HG03064 (cell line): Measurements from ENCODE around the gene LRRC51.
"Not testable (repeated sequence)": the region's sequence is repeated elsewhere in the genome, so short reads cannot be mapped to it uniquely, and the experiment has no call there.

Experiments
- ATAC-seq: cut with Tn5 transposase; IDR thresholded peaks from one replicate; pipeline ENCODE4 v1.9.1; 2021; ENCODE audit warnings: low read depth; ENCODE audit not compliant: unreplicated experiment

LRRC51 gene

DNA sequence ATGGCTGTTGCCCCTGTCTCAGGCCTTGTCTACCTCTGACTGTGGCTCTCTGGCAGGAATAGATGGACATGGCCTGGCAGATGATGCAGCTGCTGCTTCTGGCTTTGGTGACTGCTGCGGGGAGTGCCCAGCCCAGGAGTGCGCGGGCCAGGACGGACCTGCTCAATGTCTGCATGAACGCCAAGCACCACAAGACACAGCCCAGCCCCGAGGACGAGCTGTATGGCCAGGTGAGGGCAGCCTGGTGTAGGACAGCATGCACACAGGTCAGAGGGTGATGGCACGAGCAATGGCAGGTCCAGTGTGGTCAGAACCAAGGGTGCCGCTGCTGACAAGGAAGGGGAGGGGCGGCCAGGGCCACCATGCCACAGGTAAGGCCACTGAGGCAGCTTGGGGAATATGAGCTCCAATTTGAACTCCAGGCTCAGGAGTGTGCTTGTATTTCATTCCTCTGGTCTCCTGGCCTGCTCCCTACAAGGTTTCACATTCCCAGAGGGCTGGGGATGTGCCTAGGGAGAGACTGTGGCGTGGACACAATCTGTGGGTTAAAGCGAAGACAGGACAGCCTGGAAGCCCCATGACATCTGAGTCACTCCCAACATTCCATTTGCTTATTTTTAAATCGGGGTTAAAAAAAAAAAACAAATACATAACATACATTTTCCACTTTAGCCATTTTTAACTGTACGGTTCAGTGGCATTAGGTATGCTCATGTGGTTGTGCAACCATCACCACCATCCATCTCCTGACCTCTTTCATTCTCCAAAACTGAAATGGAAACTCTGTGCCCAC is 55.4 kb downstream of the LRRC51 start:
- ATAC-seq, result no peak

DNA sequence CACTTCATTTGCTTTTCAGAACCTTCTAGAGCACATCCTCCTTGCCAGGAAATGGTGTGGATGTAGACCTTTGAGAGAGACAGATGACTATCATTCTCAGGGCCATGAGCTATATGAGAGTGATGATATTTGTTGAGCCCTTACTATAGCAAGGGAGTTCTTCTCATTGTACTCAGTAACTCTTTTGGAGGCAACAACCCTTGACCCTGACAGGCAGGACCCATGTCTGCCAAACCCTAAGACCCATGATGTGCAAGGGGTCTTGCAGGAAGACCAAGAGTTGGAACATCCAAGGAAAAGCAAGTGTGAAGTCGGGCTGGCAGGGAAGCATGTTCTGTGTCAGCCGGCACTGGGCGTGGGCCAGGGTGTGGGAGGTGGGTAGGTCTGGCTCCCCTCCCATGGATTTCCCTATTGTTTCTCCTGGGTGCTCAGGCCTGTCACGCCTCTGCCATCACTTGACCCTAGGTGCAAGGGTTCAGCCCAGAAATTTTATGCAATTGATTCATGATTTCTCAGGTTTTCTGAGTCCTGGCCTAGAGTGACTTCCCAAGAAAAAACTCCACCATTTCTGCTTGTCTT is 56.1 kb downstream of the LRRC51 start:
- no peak for ATAC-seq

DNA sequence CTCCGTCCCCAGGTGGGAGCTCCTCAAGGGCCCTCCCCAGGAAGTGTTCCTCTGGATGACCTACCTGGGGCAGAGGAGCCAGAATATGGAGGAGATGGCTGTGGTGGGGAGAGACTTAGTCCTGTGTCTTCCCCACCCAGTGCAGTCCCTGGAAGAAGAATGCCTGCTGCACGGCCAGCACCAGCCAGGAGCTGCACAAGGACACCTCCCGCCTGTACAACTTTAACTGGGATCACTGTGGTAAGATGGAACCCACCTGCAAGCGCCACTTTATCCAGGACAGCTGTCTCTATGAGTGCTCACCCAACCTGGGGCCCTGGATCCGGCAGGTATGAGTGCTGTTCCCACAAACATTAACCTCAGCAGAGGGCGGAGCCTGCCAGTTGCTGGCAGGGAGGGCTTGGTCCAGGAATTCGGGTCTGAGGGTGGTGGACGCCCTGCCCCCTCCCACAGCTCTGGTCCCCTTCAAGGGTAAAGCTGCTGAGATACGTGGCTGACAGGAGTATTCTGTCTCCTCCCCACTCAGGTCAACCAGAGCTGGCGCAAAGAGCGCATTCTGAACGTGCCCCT is 58.3 kb downstream of the LRRC51 start:
- ATAC-seq, result no peak

GRCh38 chr11:72139500-72139899 is 58.9 kb downstream of the LRRC51 start:
- no peak for ATAC-seq

GRCh38 chr11:72140661-72141060 is 60.0 kb downstream of the LRRC51 start:
- ATAC-seq, result no peak

GRCh38 chr11:72141066-72141465 is 60.4 kb downstream of the LRRC51 start:
- ATAC-seq, result no peak

GRCh38 chr11:72142086-72142485 is 61.4 kb downstream of the LRRC51 start:
- ATAC-seq, result not testable (repeated sequence)

- ATAC-seq, result not testable (repeated sequence)
Measured at GRCh38 chr11:72142543-72142942, 61.9 kb downstream of the LRRC51 start.

DNA sequence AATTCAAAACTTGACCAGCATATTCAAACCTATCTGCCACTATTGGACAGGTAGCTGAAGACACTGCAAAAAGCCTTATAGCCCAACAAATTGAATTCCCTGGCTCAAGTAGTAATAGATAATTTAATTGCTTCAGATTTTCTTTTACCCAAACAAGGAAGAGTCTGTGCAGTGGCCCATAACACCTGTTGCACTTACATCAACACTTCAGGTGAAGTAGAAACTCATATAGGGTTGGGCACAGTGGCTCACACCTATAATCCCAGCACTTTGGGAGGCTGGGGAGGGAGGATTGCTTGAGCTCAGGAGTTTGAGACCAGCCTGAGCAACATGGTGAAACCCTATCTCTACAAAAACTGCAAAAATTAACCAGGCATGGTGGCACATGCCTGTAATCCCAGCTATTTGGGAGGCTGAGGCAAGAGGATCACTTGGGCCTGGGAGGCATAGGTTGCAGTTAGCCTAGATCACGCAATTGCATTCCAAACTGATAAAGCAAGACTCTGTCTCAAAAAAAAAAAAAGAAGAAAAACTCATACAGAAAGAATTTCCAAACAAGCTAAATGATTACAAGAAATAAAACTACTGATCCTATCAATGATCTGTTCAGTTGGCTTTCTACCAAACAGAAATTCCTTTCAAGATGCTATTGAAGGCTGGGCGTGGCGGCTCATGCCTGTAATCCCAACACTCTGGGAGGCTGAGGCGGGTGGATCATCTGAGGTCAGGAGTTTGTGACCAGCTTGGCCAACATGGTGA is 64.3 kb downstream of the LRRC51 start:
- no peak for ATAC-seq
